A549 (cell line): ENCODE measurements around the gene SCART1. TPM values are rescaled to one million over a fixed set of nuclear protein-coding genes. Genes with fewer than 3 reads are reported as not detected.

Experiments
- ATAC-seq, 2 experiments: fragments of 200-7000 bp in 1 of 2; fragments of >200 bp in 1 of 2; cut with Nextera tagmentation in 1 of 2; cut with Tn5 transposase in 1 of 2; 3 replicates each; pipeline versions ENCODE4 v1.8.0 to v1.9.1; 2018 to 2020; ENCODE audit warnings: mild to moderate bottlenecking in 1 of 2, moderate library complexity in 1 of 2
- CTCF ChIA-PET: fragments of 300-600 bp; sonication (Branson Sonifier 250); formaldehyde crosslinking; extraction: SDS; loops from one replicate; lab custom pipeline; 2021; ENCODE audit warnings: antibody characterized with exemption, inconsistent platforms; lab: Yijun Ruan, JAX
- POLR2A ChIA-PET: fragments of 350-600 bp; formaldehyde crosslinking; extraction: SDS; loops from one replicate; lab custom pipeline; 2021; ENCODE audit warnings: antibody characterized with exemption, inconsistent platforms; lab: Yijun Ruan, JAX
- DNase-seq, 2 experiments: peaks; one replicate each; pipeline versions ENCODE4 v3.0.0 to v3.0.0-alpha.2; 2011 to 2016; ENCODE audit warnings: low read depth in 1 of 2, low spot score in 1 of 2
- FAIRE-seq: peaks from 2 replicates; lab custom pipeline; 2011; peaks lifted over from hg19 to GRCh38; lab: Jason Lieb, UNC
- H3K27ac ChIP-seq, 2 experiments: fragments of >200 bp; sonication (Bioruptor Twin); formaldehyde crosslinking; 3 replicates each; pipeline ENCODE4 v1.5.1; 2016 to 2017
- H3K4me1 ChIP-seq: fragments of >200 bp; sonication (Bioruptor Twin); formaldehyde crosslinking; 3 replicates; pipeline ENCODE4 v1.6.1; 2016
- H3K4me2 ChIP-seq: fragments of >200 bp; sonication (Bioruptor Twin); formaldehyde crosslinking; 3 replicates; pipeline ENCODE4 v1.6.1; 2016
- H3K4me3 ChIP-seq: fragments of >200 bp; sonication (Bioruptor Twin); formaldehyde crosslinking; 3 replicates; pipeline ENCODE4 v1.5.1; 2016
- H3K9me3 ChIP-seq: fragments of >200 bp; sonication (Bioruptor Twin); formaldehyde crosslinking; 3 replicates; pipeline ENCODE4 v1.6.1; 2016
- CBX2 ChIP-seq: fragments of 200-600 bp; sonication (generic); IDR thresholded peaks from 2 replicates; pipeline ENCODE4 v1.6.1; 2016; ENCODE audit warnings: low read depth, mild to moderate bottlenecking, borderline replicate concordance
- EHMT2 ChIP-seq: fragments of 200-600 bp; sonication (generic); IDR thresholded peaks from 2 replicates; pipeline ENCODE4 v1.6.1; 2016; ENCODE audit warnings: antibody characterized with exemption, low read depth, mild to moderate bottlenecking, moderate library complexity
- HDAC2 ChIP-seq: fragments of 200-600 bp; sonication (generic); IDR thresholded peaks from 2 replicates; pipeline ENCODE4 v1.6.1; 2016
- HEYL ChIP-seq: fragments of 250-450 bp; sonication (Bioruptor Pico); IDR thresholded peaks from 2 replicates; pipeline ENCODE4 v1.8.0; 2021; ENCODE audit warnings: mild to moderate bottlenecking, moderate library complexity
- HOXA7 ChIP-seq: fragments of 250-450 bp; sonication (Bioruptor Pico); IDR thresholded peaks from 2 replicates; pipeline ENCODE4 v1.5.0; 2020; ENCODE audit warnings: mild to moderate bottlenecking, moderate library complexity
- HOXB13 ChIP-seq: fragments of 250-450 bp; sonication (Bioruptor Pico); IDR thresholded peaks from 2 replicates; pipeline ENCODE4 v1.5.0; 2020; ENCODE audit warnings: low read depth, mild to moderate bottlenecking, moderate library complexity
- HOXB5 ChIP-seq: fragments of 250-450 bp; sonication (Bioruptor Pico); IDR thresholded peaks from 2 replicates; pipeline ENCODE4 v1.5.0; 2020; ENCODE audit warnings: mild to moderate bottlenecking, moderate library complexity
- JUN ChIP-seq, 2 experiments: fragments of >200 bp; sonication (Bioruptor Twin); formaldehyde crosslinking; IDR thresholded peaks; 2 replicates in 1 of 2; 3 replicates in 1 of 2; pipeline ENCODE4 v1.6.1; 2016 to 2017
- MAFK ChIP-seq: fragments of 450-650 bp; IDR thresholded peaks from 2 replicates; pipeline ENCODE4 v1.6.1; 2014; ENCODE audit not compliant: partially characterized antibody
- MAZ ChIP-seq: fragments of 150-350 bp; IDR thresholded peaks from 2 replicates; pipeline ENCODE4 v1.6.1; 2014; ENCODE audit warnings: antibody characterized with exemption, low read depth, low read length, borderline replicate concordance
- NR3C1 ChIP-seq: fragments of >200 bp; sonication (Bioruptor Twin); formaldehyde crosslinking; IDR thresholded peaks from 3 replicates; pipeline ENCODE4 v1.6.1; 2017
- POLR2AphosphoS2 ChIP-seq: conservative IDR thresholded peaks from 2 replicates; pipeline ENCODE4 v1.6.1; 2012; ENCODE audit warnings: low read length, improper control_type of control experiment, inconsistent platforms
- RARB ChIP-seq: fragments of 250-450 bp; sonication (Bioruptor Pico); IDR thresholded peaks from 2 replicates; pipeline ENCODE4 v1.8.0; 2021; ENCODE audit warnings: mild to moderate bottlenecking, moderate library complexity
- RCOR1 ChIP-seq: fragments of 150-350 bp; IDR thresholded peaks from 2 replicates; pipeline ENCODE4 v1.6.1; 2014; ENCODE audit warnings: antibody characterized with exemption, low read length, low read depth
- RFX5 ChIP-seq: fragments of 450-650 bp; IDR thresholded peaks from 2 replicates; pipeline ENCODE4 v1.7.1; 2014; ENCODE audit warnings: antibody characterized with exemption, mild to moderate bottlenecking, moderate library complexity
- TFCP2L1 ChIP-seq: fragments of 250-450 bp; sonication (Bioruptor Pico); IDR thresholded peaks from 2 replicates; pipeline ENCODE4 v1.5.0; 2021; ENCODE audit warnings: mild to moderate bottlenecking
- TP53 ChIP-seq: fragments of 250-450 bp; sonication (Bioruptor Pico); IDR thresholded peaks from 2 replicates; pipeline ENCODE4 v1.5.0; 2021; ENCODE audit warnings: mild to moderate bottlenecking, moderate library complexity
- ZC3H11A ChIP-seq: fragments of 450-650 bp; IDR thresholded peaks from 2 replicates; pipeline ENCODE4 v1.6.1; 2014; ENCODE audit warnings: antibody characterized with exemption, mild to moderate bottlenecking
- ZSCAN20 ChIP-seq: fragments of 250-450 bp; sonication (Bioruptor Pico); IDR thresholded peaks from 2 replicates; pipeline ENCODE4 v1.8.0; 2022; ENCODE audit warnings: mild to moderate bottlenecking, moderate library complexity
- WGBS: methylation state at CpG from one replicate; pipeline ENCODE4 v1.1.6; 2017; ENCODE audit errors: missing lambda C conversion rate; 5-methylcytosine and 5-hydroxymethylcytosine counted together
- polyA plus RNA-seq, 4 experiments: library from polyadenylated mRNA; depleted of rRNA in 3 of 4; stranded (reverse); fragments of >200 nt; fragmentation: RNase III in 1 of 4; extraction: RNeasy Plus Mini Kit Qiagen cat#74134 plus additional on column Dnase treatment in 1 of 4; gene quantifications; 2 replicates in 3 of 4; 3 replicates in 1 of 4; pipeline ENCODE4 v1.2.3, GENCODE V29; 2011 to 2017
- TF ChIP-seq, protein P1 (sequence below): fragments of 250-450 bp; sonication (Bioruptor Pico); IDR thresholded peaks from 2 replicates; pipeline ENCODE4 v1.5.0; 2020; ENCODE audit warnings: low read depth, mild to moderate bottlenecking, moderate library complexity
- TF ChIP-seq, protein P2 (sequence below): fragments of 450-650 bp; IDR thresholded peaks from 2 replicates; pipeline ENCODE4 v1.6.1; 2014; ENCODE audit warnings: antibody characterized with exemption
- TF ChIP-seq, protein P3 (sequence below): fragments of >200 bp; sonication (Bioruptor Twin); formaldehyde crosslinking; IDR thresholded peaks from 2 replicates; pipeline ENCODE4 v1.6.1; 2016
- TF ChIP-seq, protein P4 (sequence below): IDR thresholded peaks from 2 replicates; pipeline ENCODE4 v1.6.1; 2012
- TF ChIP-seq, protein P5 (sequence below): fragments of >200 bp; sonication (Bioruptor Twin); formaldehyde crosslinking; IDR thresholded peaks from 3 replicates; pipeline ENCODE4 v1.5.1; 2016
- TF ChIP-seq, protein P6 (sequence below): IDR thresholded peaks from 2 replicates; pipeline ENCODE4 v1.6.1; 2012; ENCODE audit warnings: low read depth, borderline replicate concordance

Gene SCART1
- polyA plus RNA-seq, 2 of the 4 experiments (the other 2 are of a cell fraction), result 0.37 to 0.96 TPM

DNA sequence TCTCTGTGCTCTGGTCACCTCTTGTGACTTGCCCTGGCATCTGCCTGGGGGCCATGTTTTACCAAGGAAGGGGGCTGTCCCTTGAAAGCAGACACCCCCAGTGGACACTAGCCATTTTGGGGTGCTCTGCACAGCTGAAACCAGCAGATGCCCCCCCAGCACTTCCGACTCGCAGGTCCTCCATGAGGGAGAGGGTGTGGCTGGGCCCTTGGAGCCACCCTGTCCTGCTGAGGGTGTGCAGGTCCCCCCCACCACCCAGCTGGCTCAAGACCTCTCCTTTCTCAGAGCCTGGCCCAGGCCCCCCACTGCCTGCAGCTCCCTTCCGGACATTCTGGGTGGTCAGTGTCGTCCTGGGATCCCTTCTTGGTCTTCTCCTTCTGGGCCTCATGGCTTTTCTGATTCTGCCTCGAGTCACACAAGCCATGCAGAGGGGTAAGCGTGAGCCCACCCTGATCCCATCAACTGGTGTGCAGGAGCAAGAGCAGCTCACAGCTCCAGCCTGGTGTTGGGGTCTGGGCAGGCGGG lies 12.3 kb downstream of the SCART1 start:
- ATAC-seq (no peak), DNase-seq (no peak), FAIRE-seq (no peak)
- Histone ChIP-seq H3K4me1 (no peaks in the 10 kb centered on the region), H3K4me2 (no peak overlapping the region), H3K4me3 (no peak overlapping the region), H3K9me3 (no peaks in the 10 kb centered on the region; the same call in 2 of the 3 replicates), H3K27ac (no peak overlapping the region)
- TF ChIP-seq POLR2AphosphoS2 (no peak), ZC3H11A (no peak), RCOR1 (no peak), HEYL (CRISPR knock-in tag) (no peak), JUN (IDR thresholded peaks at IDR 0.05) (no peak), HOXB13 (no peak), HOXB5 (CRISPR knock-in tag) (no peak), MAZ (no peak), ZSCAN20 (no peak)
- TF ChIP-seq, protein P1, sequence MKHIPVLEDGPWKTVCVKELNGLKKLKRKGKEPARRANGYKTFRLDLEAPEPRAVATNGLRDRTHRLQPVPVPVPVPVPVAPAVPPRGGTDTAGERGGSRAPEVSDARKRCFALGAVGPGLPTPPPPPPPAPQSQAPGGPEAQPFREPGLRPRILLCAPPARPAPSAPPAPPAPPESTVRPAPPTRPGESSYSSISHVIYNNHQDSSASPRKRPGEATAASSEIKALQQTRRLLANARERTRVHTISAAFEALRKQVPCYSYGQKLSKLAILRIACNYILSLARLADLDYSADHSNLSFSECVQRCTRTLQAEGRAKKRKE, result no peak
- TF ChIP-seq, protein P2, sequence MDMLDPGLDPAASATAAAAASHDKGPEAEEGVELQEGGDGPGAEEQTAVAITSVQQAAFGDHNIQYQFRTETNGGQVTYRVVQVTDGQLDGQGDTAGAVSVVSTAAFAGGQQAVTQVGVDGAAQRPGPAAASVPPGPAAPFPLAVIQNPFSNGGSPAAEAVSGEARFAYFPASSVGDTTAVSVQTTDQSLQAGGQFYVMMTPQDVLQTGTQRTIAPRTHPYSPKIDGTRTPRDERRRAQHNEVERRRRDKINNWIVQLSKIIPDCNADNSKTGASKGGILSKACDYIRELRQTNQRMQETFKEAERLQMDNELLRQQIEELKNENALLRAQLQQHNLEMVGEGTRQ, result no peak
- WGBS, result 56% methylated on average over 7 of the region's 7 CpGs
- ChIA-PET CTCF (interaction anchor here (0.9 to 1.3 kb wide), 2 partner anchors 9 to 28 kb away, joined by 3 to 4 read pairs; no protein-coding TSS in a partner anchor), POLR2A (no interaction called here)

DNA sequence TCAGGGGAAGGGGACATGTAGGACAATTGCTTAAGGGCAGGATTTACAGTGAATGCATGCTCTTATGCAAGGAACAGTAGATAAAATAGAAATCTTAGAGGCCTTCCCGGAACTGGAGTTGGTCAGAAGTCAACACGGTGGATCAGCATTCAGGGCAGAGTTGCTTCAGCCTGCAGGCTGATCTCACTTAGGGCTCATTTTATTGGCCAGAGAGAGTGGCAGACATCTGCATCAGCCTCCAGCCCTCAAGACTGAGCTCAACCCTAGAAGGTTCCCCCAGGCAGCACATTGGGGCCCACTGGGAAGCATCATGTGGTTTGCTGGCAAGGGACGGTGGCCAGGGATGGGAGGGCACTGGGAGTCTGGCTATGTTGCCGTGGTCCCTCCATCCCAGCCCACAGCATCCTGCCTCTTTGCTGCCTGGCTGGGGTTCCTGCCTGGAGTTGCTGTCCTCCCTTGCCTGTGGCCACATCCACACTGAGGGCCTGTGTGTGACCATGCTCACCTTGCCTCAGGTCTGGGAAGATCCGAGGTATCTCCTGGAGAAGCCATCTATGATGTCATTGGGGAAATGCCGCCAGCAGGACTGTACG lies 13.0 kb downstream of the SCART1 start:
- H3K27ac ChIP-seq, result no peak overlapping the region
- TF ChIP-seq RCOR1 (no peak), RFX5 (no peak), ZC3H11A (no peak), EHMT2 (no peak), CBX2 (no peak), MAZ (no peak), MAFK (no peak), ZSCAN20 (no peak), RARB (CRISPR knock-in tag) (no peak), JUN (IDR thresholded peaks at IDR 0.05) (no peak), TP53 (CRISPR knock-in tag) (no peak), TFCP2L1 (CRISPR knock-in tag) (no peak), HDAC2 (no peak), HOXA7 (CRISPR knock-in tag) (no peak), NR3C1 (no peak)
- TF ChIP-seq, protein P3, sequence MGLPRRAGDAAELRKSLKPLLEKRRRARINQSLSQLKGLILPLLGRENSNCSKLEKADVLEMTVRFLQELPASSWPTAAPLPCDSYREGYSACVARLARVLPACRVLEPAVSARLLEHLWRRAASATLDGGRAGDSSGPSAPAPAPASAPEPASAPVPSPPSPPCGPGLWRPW, result no peak
- TF ChIP-seq, protein P4, sequence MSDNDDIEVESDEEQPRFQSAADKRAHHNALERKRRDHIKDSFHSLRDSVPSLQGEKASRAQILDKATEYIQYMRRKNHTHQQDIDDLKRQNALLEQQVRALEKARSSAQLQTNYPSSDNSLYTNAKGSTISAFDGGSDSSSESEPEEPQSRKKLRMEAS, result no peak
- TF ChIP-seq, protein P5, sequence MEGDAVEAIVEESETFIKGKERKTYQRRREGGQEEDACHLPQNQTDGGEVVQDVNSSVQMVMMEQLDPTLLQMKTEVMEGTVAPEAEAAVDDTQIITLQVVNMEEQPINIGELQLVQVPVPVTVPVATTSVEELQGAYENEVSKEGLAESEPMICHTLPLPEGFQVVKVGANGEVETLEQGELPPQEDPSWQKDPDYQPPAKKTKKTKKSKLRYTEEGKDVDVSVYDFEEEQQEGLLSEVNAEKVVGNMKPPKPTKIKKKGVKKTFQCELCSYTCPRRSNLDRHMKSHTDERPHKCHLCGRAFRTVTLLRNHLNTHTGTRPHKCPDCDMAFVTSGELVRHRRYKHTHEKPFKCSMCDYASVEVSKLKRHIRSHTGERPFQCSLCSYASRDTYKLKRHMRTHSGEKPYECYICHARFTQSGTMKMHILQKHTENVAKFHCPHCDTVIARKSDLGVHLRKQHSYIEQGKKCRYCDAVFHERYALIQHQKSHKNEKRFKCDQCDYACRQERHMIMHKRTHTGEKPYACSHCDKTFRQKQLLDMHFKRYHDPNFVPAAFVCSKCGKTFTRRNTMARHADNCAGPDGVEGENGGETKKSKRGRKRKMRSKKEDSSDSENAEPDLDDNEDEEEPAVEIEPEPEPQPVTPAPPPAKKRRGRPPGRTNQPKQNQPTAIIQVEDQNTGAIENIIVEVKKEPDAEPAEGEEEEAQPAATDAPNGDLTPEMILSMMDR, result no peak
- TF ChIP-seq, protein P6, sequence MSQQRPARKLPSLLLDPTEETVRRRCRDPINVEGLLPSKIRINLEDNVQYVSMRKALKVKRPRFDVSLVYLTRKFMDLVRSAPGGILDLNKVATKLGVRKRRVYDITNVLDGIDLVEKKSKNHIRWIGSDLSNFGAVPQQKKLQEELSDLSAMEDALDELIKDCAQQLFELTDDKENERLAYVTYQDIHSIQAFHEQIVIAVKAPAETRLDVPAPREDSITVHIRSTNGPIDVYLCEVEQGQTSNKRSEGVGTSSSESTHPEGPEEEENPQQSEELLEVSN, result no peak
- H3K4me2 ChIP-seq, result no peak overlapping the region
- H3K4me1 ChIP-seq, result no peaks in the 10 kb centered on the region
- WGBS, result 49% methylated on average over 7 of the region's 7 CpGs
- no peak for DNase-seq
- ChIA-PET POLR2A (no interaction called here), CTCF (interaction anchor here (0.9 to 1.3 kb wide), 2 partner anchors 10 to 29 kb away, joined by 3 to 4 read pairs; no protein-coding TSS in a partner anchor)
- H3K4me3 ChIP-seq, result no peak overlapping the region
- no peaks in the 10 kb centered on the region; the same call in 2 of the 3 replicates for H3K9me3 ChIP-seq
- no peak for FAIRE-seq
- ATAC-seq, result no peak
